ENCODE measurements around the gene AGAP2.
A peak's percentile ranks its signal among the peaks of the same experiment; 100 is the strongest.

The AGAP2 gene

GRCh38 chr12:57767305-57767698 lies 28.8 kb upstream of the AGAP2 start:
- DNase-seq (ENCODE audit: low read depth): no peak

- no peak for DNase-seq (ENCODE audit: low read depth)
Observed at GRCh38 chr12:57766464-57767304, 28.1 kb upstream of the AGAP2 start, which contains the start of gene CYP27B1. CYP27B1 (minus strand) TSS chr12:57767078; CDS start chr12:57767041, 37 bp downstream.

GRCh38 chr12:57765698-57766463 lies 27.3 kb upstream of the AGAP2 start:
- no peak for DNase-seq (ENCODE audit: low read depth)

GRCh38 chr12:57765003-57765697 lies 26.6 kb upstream of the AGAP2 start:
- DNase-seq (ENCODE audit: low read depth): peak; percentile 28

- no peak for DNase-seq (ENCODE audit: low read depth)
Observed at GRCh38 chr12:57764662-57765002, 26.1 kb upstream of the AGAP2 start.

GRCh38 chr12:57763881-57764661 lies 25.5 kb upstream of the AGAP2 start:
- no peak for DNase-seq (ENCODE audit: low read depth)

GRCh38 chr12:57762463-57762862 lies 23.9 kb upstream of the AGAP2 start:
- DNase-seq (ENCODE audit: low read depth): no peak

- DNase-seq (ENCODE audit: low read depth): no peak
Observed at GRCh38 chr12:57761391-57761998, 23.0 kb upstream of the AGAP2 start.

- DNase-seq (ENCODE audit: low read depth): no peak
Observed at GRCh38 chr12:57760347-57760982, 21.9 kb upstream of the AGAP2 start.

- DNase-seq (ENCODE audit: low read depth): no peak
Observed at GRCh38 chr12:57759360-57759980, 20.9 kb upstream of the AGAP2 start.

GRCh38 chr12:57758552-57759359 lies 20.2 kb upstream of the AGAP2 start:
- no peak for DNase-seq (ENCODE audit: low read depth)

- no peak for DNase-seq (ENCODE audit: low read depth)
Observed at GRCh38 chr12:57757771-57758170, 19.2 kb upstream of the AGAP2 start.

- peak; percentile 42 for DNase-seq (ENCODE audit: low read depth)
Observed at GRCh38 chr12:57756406-57757341, 18.1 kb upstream of the AGAP2 start.

GRCh38 chr12:57755454-57756372 lies 17.2 kb upstream of the AGAP2 start:
- peak; percentile 31 for DNase-seq (ENCODE audit: low read depth)

GRCh38 chr12:57755194-57755453 lies 16.6 kb upstream of the AGAP2 start:
- DNase-seq (ENCODE audit: low read depth): no peak

- peak; percentile 89 for DNase-seq (ENCODE audit: low read depth)
Observed at GRCh38 chr12:57754411-57755193, 16.1 kb upstream of the AGAP2 start, which contains the start of gene MARCHF9. MARCHF9 (plus strand) TSS chr12:57755103; CDS start chr12:57755529, 426 bp downstream.
